ENCODE measurements around the gene VSNL1. TPM values are rescaled to one million over a fixed set of nuclear protein-coding genes. Genes with fewer than 3 reads are reported as not detected.
"Not testable (repeated sequence)": the region's sequence is repeated elsewhere in the genome, so short reads cannot be mapped to it uniquely, and the experiment has no call there.

The VSNL1 gene
- total and polyA plus RNA-seq, 9 donors = 2.3 to 10.0 (median 4.9) TPM

DNA sequence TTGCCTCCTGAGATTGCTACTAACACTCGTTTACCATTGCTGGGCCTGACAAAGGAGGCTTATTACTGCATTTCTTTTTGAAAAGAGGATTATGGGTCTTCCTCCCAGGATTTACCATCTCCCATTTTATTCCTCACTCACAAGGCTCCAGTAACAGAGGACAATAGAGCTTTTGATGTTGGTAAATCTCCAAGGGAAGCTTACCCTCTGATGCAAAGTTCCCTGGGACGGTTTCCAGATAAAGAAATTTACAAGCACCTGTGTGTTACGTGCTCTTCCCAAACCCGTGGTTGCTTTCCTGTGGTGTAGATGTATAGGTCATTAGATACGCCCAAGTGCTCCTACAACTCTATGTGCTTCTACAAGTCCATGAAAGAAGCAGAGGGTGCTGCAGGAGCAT lies 17.1 kb downstream of the VSNL1 start:
- DNase-seq = no peak
- no peaks in the 10 kb centered on the region for H3K36me3 ChIP-seq (ENCODE audit: control insufficient read depth, insufficient read depth, low read length)
- H3K27me3 ChIP-seq (ENCODE audit: control insufficient read depth, insufficient read depth, low read length) = no peaks in the 10 kb centered on the region
- no peak overlapping the region for H3K27ac ChIP-seq (ENCODE audit: low read length)
- WGBS (ENCODE audit: insufficient coverage) = no CpG with 5 or more reads among the region's 5 CpGs
- no peaks in the 10 kb centered on the region for H3K9me3 ChIP-seq (replicated peaks; ENCODE audit: control insufficient read depth, low read depth, low read length)
- H3K4me3 ChIP-seq (ENCODE audit: low read length) = no peak overlapping the region
- no peaks in the 10 kb centered on the region for H3K4me1 ChIP-seq (ENCODE audit: control insufficient read depth, insufficient read depth, low read length)

DNA sequence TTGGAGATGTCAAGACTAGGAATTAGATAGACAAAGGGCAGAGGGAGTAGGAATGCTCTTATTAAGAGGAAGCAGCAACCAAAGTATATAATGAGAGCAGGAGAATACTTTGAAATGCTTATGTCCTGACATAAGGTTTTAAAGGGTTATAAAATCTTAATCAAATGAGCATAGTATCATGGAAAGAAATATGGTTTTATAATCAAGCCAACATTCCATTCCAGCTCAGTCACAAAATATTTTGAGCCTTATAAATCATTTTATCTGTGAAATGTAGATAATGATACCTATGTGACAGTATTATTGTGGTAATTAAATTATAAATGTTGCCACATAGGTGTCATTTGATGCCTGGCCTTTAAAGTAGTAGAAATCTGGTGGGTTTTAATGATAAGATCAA lies 17.6 kb downstream of the VSNL1 start:
- no peaks in the 10 kb centered on the region for H3K4me1 ChIP-seq (ENCODE audit: control insufficient read depth, insufficient read depth, low read length)
- no peak overlapping the region for H3K27ac ChIP-seq (ENCODE audit: low read length)
- DNase-seq = no peak
- no peaks in the 10 kb centered on the region for H3K9me3 ChIP-seq (replicated peaks; ENCODE audit: control insufficient read depth, low read depth, low read length)
- H3K36me3 ChIP-seq (ENCODE audit: control insufficient read depth, insufficient read depth, low read length) = no peaks in the 10 kb centered on the region
- no peak overlapping the region for H3K4me3 ChIP-seq (ENCODE audit: low read length)
- H3K27me3 ChIP-seq (ENCODE audit: control insufficient read depth, insufficient read depth, low read length) = no peaks in the 10 kb centered on the region

DNA sequence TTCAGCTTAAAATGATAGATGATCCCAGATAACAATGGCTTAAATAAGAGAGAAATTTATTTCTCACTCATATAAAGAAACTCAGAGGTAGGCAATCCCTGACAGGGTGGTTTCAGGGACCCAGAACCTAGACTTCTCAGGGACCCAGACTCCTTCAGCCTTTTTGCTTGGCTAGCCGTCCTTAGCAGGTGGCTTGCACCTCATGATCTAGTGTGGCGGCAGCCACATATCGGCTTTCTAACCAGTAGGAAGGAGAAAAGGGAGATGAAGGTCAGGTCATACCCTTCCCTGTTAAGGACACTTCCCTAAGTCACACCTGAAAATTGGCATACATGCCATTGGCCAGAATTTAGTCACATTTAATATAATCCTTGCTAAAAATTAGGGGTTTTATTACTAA lies 18.4 kb downstream of the VSNL1 start:
- Histone ChIP-seq H3K4me1 (ENCODE audit: control insufficient read depth, insufficient read depth, low read length) (no peaks in the 10 kb centered on the region), H3K27ac (ENCODE audit: low read length) (no peak overlapping the region), H3K4me3 (ENCODE audit: low read length) (no peak overlapping the region), H3K27me3 (ENCODE audit: control insufficient read depth, insufficient read depth, low read length) (no peaks in the 10 kb centered on the region), H3K9me3 (replicated peaks; ENCODE audit: control insufficient read depth, low read depth, low read length) (no peaks in the 10 kb centered on the region), H3K36me3 (ENCODE audit: control insufficient read depth, insufficient read depth, low read length) (no peaks in the 10 kb centered on the region)
- DNase-seq = no peak
- no CpG with 5 or more reads among the region's 3 CpGs for WGBS (ENCODE audit: insufficient coverage)

DNA sequence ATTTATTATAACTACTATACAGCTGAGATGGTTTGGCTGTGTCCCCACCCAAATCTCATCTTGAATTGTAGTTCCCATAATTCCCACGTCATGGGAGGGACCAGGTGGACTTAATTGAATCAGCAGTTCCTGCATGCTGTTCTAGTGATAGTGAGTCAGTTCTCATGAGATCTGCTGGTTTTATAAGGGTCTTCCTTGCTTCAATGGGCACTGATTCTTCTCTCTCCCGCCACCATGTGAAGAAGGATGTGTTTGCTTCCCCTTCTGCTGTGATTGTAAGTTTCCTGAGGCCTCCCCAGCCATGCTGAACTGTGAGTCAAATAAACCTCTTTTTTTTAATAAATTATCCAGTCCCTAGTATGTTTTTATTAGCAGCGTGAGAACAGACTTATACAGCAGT lies 25.2 kb downstream of the VSNL1 start:
- H3K27ac ChIP-seq (ENCODE audit: low read length); DNase-seq; H3K27me3 ChIP-seq (ENCODE audit: control insufficient read depth, insufficient read depth, low read length); H3K9me3 ChIP-seq (replicated peaks; ENCODE audit: control insufficient read depth, low read depth, low read length); H3K4me3 ChIP-seq (ENCODE audit: low read length); H3K4me1 ChIP-seq (ENCODE audit: control insufficient read depth, insufficient read depth, low read length); H3K36me3 ChIP-seq (ENCODE audit: control insufficient read depth, insufficient read depth, low read length): not testable (repeated sequence)
- WGBS (ENCODE audit: insufficient coverage) = no CpG with 5 or more reads among the region's 3 CpGs

DNA sequence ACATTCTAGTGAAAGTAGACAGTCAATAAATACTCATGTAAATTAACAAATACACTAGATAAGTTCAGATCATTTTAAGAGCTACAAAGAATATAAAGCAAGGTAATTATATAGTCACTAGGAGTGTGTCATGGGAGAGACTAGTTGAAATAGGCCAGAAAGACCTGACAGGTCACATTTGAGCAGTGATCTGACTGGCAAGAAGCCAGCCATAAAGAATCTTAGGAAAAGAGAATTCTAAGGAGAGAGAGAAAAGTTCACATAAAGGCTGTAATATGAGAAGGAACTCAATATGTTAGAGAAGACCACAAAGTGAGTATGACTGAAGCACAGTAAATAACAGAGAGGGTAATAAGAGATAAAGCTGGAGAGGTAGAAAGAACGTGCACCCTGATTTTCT lies 31.2 kb downstream of the VSNL1 start:
- no peaks in the 10 kb centered on the region for H3K27me3 ChIP-seq (ENCODE audit: control insufficient read depth, insufficient read depth, low read length)
- no peaks in the 10 kb centered on the region for H3K36me3 ChIP-seq (ENCODE audit: control insufficient read depth, insufficient read depth, low read length)
- no peak for DNase-seq
- no peaks in the 10 kb centered on the region for H3K4me1 ChIP-seq (ENCODE audit: control insufficient read depth, insufficient read depth, low read length)
- H3K9me3 ChIP-seq (replicated peaks; ENCODE audit: control insufficient read depth, low read depth, low read length) = no peaks in the 10 kb centered on the region
- H3K27ac ChIP-seq (ENCODE audit: low read length) = no peak overlapping the region
- no peak overlapping the region for H3K4me3 ChIP-seq (ENCODE audit: low read length)
- WGBS (ENCODE audit: insufficient coverage) = no CpG with 5 or more reads among the region's 1 CpG

DNA sequence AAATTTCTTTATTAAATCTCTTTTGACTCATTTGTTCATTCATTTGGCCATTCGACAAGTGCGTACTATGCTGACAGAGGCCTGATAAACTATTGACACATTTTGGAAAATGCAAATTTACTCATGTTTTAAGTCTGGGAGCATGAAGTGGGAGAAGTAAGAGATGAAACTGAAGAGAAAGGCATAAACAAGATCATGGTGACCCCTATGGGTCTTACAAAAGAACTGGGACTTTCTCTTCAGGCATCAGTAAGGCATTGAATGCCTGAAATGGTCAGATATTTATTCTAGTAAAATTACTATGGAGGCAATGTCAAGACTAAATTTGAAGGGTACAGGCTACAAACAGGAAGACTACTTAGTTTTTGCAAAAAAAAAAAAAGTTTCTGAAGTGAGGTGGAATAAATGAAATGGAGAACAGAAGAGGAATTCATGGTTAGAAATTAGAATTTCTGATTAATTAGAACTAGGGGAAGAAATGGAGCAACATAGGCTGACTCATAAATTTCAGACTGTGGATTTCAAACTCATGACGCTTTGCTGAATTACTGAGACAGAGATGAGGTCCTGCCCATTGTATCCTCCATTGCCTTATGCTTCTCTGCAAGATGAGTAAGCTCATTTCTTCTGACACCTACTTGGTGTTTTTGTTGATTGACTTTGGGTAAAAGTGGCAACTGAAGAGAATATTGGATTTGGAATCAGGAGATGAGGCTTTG lies 32.7 kb downstream of the VSNL1 start:
- Histone ChIP-seq H3K4me1 (ENCODE audit: control insufficient read depth, insufficient read depth, low read length) (no peaks in the 10 kb centered on the region), H3K9me3 (replicated peaks; ENCODE audit: control insufficient read depth, low read depth, low read length) (no peaks in the 10 kb centered on the region), H3K27ac (ENCODE audit: low read length) (no peak overlapping the region), H3K4me3 (ENCODE audit: low read length) (no peak overlapping the region), H3K36me3 (ENCODE audit: control insufficient read depth, insufficient read depth, low read length) (no peaks in the 10 kb centered on the region), H3K27me3 (ENCODE audit: control insufficient read depth, insufficient read depth, low read length) (no peaks in the 10 kb centered on the region)
- DNase-seq = no peak
- 80% methylated on average over 1 of the region's 3 CpGs for WGBS (ENCODE audit: insufficient coverage)

DNA sequence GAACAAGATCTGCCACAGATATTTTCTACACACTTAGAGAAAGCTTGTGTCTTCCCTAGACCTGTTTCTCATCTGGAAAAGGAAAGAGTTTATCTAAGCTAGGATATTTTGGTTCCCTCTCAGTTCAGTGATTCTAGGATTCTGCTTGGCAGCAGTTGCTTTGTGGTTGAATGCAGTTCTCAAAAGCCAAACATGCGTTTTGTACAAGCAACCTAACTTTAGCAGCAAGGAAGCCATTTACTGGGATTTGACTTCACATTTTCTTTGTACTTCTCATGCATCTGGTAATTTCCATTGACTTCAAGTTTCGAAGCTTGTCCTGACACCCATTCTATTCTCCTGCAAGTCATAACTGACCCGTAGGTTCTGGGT lies 33.3 kb downstream of the VSNL1 start:
- WGBS (ENCODE audit: insufficient coverage) = 72% methylated on average over 3 of the region's 3 CpGs
- Histone ChIP-seq H3K4me1 (ENCODE audit: control insufficient read depth, insufficient read depth, low read length) (no peaks in the 10 kb centered on the region), H3K9me3 (replicated peaks; ENCODE audit: control insufficient read depth, low read depth, low read length) (no peaks in the 10 kb centered on the region), H3K4me3 (ENCODE audit: low read length) (no peak overlapping the region), H3K36me3 (ENCODE audit: control insufficient read depth, insufficient read depth, low read length) (no peaks in the 10 kb centered on the region), H3K27ac (ENCODE audit: low read length) (no peak overlapping the region), H3K27me3 (ENCODE audit: control insufficient read depth, insufficient read depth, low read length) (no peaks in the 10 kb centered on the region)
- no peak for DNase-seq

DNA sequence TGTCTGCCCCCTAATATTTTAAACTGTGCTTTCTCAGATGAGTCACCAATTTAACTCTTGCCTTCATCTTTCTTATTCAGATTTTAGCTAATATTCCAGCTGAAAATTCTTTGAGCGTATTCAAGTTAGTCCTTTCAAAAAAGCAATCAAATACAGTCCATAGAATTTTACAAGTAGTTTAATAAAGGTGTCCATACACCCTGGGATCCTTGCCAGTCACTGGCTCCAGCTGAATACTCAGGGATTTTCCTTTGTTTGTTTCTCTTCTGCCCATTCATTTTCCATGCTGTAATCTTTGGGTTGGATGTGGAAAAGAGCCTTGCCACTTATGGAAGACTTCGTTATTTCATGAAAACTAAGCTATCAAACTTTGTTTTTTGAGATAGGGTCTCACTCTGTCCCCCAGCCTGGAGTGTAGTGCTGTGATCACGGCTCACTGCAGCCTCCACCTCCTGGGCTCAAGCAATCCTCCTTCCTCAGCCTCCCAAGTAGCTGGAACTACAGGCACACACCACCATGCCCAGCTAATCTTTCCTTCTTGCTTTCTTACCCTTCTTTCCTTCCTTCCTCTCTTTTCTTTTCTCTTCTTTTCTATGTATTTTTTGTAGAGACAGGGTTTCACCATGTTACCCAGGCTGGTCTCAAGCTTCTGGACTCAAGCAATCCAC lies 34.0 kb downstream of the VSNL1 start:
- WGBS (ENCODE audit: insufficient coverage) = 75% methylated on average over 1 of the region's 3 CpGs
- Histone ChIP-seq H3K4me3 (ENCODE audit: low read length) (no peak overlapping the region), H3K27me3 (ENCODE audit: control insufficient read depth, insufficient read depth, low read length) (no peaks in the 10 kb centered on the region), H3K36me3 (ENCODE audit: control insufficient read depth, insufficient read depth, low read length) (no peaks in the 10 kb centered on the region), H3K9me3 (replicated peaks; ENCODE audit: control insufficient read depth, low read depth, low read length) (no peaks in the 10 kb centered on the region), H3K4me1 (ENCODE audit: control insufficient read depth, insufficient read depth, low read length) (no peaks in the 10 kb centered on the region), H3K27ac (ENCODE audit: low read length) (no peak overlapping the region)
- DNase-seq = no peak

DNA sequence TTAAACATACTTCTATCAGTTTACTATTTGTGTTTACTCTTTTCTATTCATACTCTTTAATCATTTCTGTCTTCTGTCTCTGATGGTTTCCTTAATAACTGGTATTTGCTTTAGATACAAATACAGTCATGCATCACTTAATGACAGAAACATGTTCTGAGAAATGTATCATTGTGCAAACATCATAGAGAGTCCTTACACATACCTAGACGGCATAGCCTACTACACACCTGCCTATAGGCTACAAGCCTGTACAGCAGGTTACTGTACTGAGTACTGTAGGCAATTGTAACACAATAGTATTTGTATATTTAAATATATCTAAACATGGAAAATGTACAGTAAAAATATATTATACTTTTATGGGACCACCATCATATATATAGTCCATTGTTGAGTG lies 36.3 kb downstream of the VSNL1 start:
- no peak for DNase-seq
- Histone ChIP-seq H3K4me3 (ENCODE audit: low read length) (no peak overlapping the region), H3K4me1 (ENCODE audit: control insufficient read depth, insufficient read depth, low read length) (no peaks in the 10 kb centered on the region), H3K9me3 (replicated peaks; ENCODE audit: control insufficient read depth, low read depth, low read length) (no peaks in the 10 kb centered on the region), H3K36me3 (ENCODE audit: control insufficient read depth, insufficient read depth, low read length) (no peaks in the 10 kb centered on the region), H3K27me3 (ENCODE audit: control insufficient read depth, insufficient read depth, low read length) (no peaks in the 10 kb centered on the region), H3K27ac (ENCODE audit: low read length) (no peak overlapping the region)
- WGBS (ENCODE audit: insufficient coverage) = no CpG with 5 or more reads among the region's 1 CpG

DNA sequence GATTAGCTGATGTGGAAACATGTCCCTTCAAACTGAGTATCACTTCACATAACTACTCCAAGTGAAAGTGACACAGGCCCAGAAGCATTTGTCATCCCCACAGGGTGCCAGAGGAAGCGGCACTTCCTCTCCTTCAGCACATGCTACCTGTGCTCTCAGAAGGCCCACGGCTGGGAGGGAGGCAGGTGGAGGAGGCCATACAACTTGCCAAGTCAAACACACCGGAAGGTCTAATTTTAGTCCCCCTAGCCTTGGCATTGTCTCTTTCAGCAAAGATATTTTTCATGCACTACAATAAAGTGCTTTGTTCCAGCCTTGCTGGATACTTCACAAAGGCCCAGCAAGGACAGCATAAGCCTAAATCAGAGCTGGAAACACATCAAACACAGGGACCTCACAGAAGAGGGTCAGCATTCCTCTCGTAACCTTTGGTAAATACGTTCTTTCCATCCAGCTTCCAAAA lies 38.0 kb downstream of the VSNL1 start:
- H3K4me3 ChIP-seq (ENCODE audit: low read length) = no peak overlapping the region
- H3K27me3 ChIP-seq (ENCODE audit: control insufficient read depth, insufficient read depth, low read length) = no peaks in the 10 kb centered on the region
- WGBS (ENCODE audit: insufficient coverage) = 69% methylated on average over 2 of the region's 5 CpGs
- H3K36me3 ChIP-seq (ENCODE audit: control insufficient read depth, insufficient read depth, low read length) = no peaks in the 10 kb centered on the region
- H3K4me1 ChIP-seq (ENCODE audit: control insufficient read depth, insufficient read depth, low read length) = no peaks in the 10 kb centered on the region
- peak; percentile 8 for DNase-seq
- H3K9me3 ChIP-seq (replicated peaks; ENCODE audit: control insufficient read depth, low read depth, low read length) = no peaks in the 10 kb centered on the region
- no peak overlapping the region for H3K27ac ChIP-seq (ENCODE audit: low read length)

All from muscle of leg (tissue), 11 donors.